Lower leg skin (tissue), 3 donors: ENCODE results near the gene GALE.

Experiments
- POLR2A ChIP-seq, 2 donors: fragments of 450-650 bp; IDR thresholded peaks; one replicate each; pipeline ENCODE4 v1.6.1; 2016 to 2017; ENCODE audit warnings: antibody characterized with exemption in 2 of 2, mild to moderate bottlenecking in 1 of 2, moderate library complexity in 1 of 2
- TF ChIP-seq, protein P1 (sequence below), 3 donors: fragments of 450-650 bp; IDR thresholded peaks; one replicate each; pipeline ENCODE4 v1.5.1; 2016; ENCODE audit warnings: antibody characterized with exemption in 3 of 3, mild to moderate bottlenecking in 3 of 3, moderate library complexity in 2 of 3

DNA sequence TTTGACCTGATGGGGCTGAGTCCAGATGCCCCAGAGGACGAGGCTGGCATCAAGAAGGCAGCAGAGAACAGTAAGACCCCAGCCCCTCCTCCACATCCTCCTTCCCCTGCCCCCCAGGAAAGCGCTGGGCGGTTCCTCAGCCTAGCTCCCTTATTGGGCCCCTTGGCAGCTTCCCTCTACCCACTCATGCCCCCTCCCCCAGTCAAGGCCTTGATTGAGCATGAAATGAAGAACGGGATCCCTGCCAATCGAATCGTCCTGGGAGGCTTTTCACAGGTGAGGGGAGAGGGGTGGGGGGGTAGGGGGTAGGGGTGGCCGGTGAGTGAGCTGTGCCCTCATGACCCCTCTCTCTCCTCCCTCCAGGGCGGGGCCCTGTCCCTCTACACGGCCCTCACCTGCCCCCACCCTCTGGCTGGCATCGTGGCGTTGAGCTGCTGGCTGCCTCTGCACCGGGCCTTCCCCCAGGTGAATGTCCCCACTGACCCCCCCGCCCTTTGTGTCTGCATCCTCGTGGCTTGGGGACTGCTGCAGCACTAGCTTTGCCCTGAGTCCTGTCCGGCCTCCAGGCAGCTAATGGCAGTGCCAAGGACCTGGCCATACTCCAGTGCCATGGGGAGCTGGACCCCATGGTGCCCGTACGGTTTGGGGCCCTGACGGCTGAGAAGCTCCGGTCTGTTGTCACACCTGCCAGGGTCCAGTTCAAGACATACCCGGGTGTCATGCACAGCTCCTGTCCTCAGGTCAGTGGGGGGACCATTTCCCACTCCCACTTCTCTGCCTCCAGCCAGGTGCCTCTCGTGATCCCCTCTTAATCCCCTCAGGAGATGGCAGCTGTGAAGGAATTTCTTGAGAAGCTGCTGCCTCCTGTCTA, 6.5 kb downstream of the GALE start:
- TF ChIP-seq, protein P1, sequence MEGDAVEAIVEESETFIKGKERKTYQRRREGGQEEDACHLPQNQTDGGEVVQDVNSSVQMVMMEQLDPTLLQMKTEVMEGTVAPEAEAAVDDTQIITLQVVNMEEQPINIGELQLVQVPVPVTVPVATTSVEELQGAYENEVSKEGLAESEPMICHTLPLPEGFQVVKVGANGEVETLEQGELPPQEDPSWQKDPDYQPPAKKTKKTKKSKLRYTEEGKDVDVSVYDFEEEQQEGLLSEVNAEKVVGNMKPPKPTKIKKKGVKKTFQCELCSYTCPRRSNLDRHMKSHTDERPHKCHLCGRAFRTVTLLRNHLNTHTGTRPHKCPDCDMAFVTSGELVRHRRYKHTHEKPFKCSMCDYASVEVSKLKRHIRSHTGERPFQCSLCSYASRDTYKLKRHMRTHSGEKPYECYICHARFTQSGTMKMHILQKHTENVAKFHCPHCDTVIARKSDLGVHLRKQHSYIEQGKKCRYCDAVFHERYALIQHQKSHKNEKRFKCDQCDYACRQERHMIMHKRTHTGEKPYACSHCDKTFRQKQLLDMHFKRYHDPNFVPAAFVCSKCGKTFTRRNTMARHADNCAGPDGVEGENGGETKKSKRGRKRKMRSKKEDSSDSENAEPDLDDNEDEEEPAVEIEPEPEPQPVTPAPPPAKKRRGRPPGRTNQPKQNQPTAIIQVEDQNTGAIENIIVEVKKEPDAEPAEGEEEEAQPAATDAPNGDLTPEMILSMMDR (IDR thresholded peaks at IDR 0.05): no peak
- TF ChIP-seq POLR2A (IDR thresholded peaks at IDR 0.05): no peak
